ENCODE results near the gene MGAT4C. TPM values are rescaled to one million over a fixed set of nuclear protein-coding genes. Genes with fewer than 3 reads are reported as not detected.

The MGAT4C gene
- total RNA-seq, 1 donor from 2014 or later, result under 0.01 TPM

DNA sequence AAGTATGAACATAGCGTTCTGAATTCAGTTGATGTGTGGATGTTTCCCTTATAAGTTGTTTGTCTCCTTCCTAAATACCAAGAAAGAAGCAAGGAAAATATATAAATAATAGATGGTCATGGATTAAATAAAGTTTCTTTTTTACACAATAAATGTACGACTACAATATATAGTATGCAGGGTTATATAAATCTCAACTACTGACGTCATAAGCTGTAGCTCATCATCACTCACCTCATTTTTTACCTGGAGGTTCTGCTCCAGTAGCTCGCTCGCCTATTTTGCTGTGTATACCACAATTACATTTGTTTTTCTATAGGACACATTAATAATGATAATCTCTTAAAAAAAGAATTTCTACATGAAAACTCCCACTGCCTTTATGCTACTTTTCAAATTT, 272.6 kb downstream of the MGAT4C start:
- intact Hi-C loops (cut with micrococcal nuclease), result no loop called here
- no peaks in the 10 kb centered on the region for H3K4me1 Mint-ChIP-seq (ENCODE audit: low read depth)
- no peak for DNase-seq (ENCODE audit: low spot score)
- H3K36me3 Mint-ChIP-seq (ENCODE audit: low read depth), result no peaks in the 10 kb centered on the region
- H3K27ac Mint-ChIP-seq, result no peak overlapping the region
- no peaks in the 10 kb centered on the region for H3K27me3 Mint-ChIP-seq (ENCODE audit: insufficient read depth)
- H3K9me3 Mint-ChIP-seq, result no peaks in the 10 kb centered on the region
- H3K4me3 Mint-ChIP-seq, result no peak overlapping the region

DNA sequence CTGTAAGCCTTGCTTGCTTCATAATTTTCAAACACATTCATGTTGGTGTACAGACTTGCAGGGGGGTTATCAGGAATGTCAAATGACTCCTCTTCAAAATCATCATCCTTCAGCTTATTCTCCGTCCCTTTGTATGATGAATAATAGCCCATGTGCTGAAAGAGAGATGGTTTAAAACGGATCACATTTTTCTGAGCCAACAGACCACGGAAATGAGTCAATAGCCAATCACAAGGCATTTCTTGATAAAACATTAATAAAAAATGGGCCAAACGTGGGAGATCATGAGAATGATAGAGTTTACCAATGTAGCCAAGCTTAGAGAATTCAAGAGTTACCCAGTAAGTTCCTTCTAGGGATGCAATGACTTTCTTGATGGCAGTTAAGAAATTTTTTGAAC, 276.6 kb downstream of the MGAT4C start:
- no peaks in the 10 kb centered on the region for H3K9me3 Mint-ChIP-seq
- H3K27ac Mint-ChIP-seq, result no peak overlapping the region
- DNase-seq (ENCODE audit: low spot score), result no peak
- intact Hi-C loops (cut with micrococcal nuclease), result no loop called here
- no peaks in the 10 kb centered on the region for H3K4me1 Mint-ChIP-seq (ENCODE audit: low read depth)
- H3K27me3 Mint-ChIP-seq (ENCODE audit: insufficient read depth), result no peaks in the 10 kb centered on the region
- no peak overlapping the region for H3K4me3 Mint-ChIP-seq
- no peaks in the 10 kb centered on the region for H3K36me3 Mint-ChIP-seq (ENCODE audit: low read depth)

DNA sequence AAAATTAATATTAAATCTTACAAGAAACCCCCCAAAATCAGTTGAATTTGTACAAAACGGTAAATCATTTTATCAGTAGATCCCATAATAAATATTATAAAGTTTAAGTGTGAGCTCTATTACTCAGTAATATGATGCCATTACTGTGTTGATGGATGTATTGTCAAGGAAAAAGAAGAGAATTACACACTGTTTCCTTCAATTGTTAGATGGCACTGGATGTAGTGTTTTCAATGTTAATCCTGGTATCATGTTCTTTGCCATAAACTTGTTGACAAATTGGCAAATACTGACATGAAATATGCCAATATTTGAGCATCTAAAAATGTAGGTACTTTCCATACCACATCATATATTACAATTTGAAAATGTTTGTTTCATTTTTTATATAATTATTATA, 280.5 kb downstream of the MGAT4C start:
- H3K4me3 Mint-ChIP-seq, result no peak overlapping the region
- no peaks in the 10 kb centered on the region for H3K9me3 Mint-ChIP-seq
- intact Hi-C loops (cut with micrococcal nuclease), result no loop called here

DNA sequence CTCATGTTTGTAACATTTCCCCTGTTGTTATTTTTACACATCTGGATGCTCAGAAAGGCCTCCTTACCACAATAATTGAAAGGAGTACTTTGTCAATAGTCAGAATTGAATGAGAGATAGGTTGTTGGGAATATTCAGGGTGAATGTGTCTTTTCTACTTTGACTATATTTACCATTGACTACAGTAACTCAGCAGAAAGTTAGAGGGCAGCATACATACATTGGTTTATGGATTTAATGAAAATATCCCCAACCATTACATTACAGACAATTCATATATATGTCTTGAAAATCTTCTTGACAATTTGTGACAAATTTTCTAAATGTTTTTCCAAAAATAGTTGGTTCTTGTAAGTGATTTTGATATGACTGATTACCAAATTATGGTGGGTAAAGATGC, 284.4 kb downstream of the MGAT4C start:
- no peak for DNase-seq (ENCODE audit: low spot score)
- no peak overlapping the region for H3K4me3 Mint-ChIP-seq
- H3K27me3 Mint-ChIP-seq (ENCODE audit: insufficient read depth), result no peaks in the 10 kb centered on the region
- H3K9me3 Mint-ChIP-seq, result no peaks in the 10 kb centered on the region
- intact Hi-C loops (cut with micrococcal nuclease), result no loop called here
- no peaks in the 10 kb centered on the region for H3K36me3 Mint-ChIP-seq (ENCODE audit: low read depth)
- no peaks in the 10 kb centered on the region for H3K4me1 Mint-ChIP-seq (ENCODE audit: low read depth)
- H3K27ac Mint-ChIP-seq, result no peak overlapping the region

More for the DNA sequence above, 280.5 kb downstream of the MGAT4C start:
- no peak for DNase-seq (ENCODE audit: low spot score)
- Mint-ChIP-seq H3K36me3 (ENCODE audit: low read depth) (no peaks in the 10 kb centered on the region), H3K4me1 (ENCODE audit: low read depth) (no peaks in the 10 kb centered on the region), H3K27ac (no peak overlapping the region), H3K27me3 (ENCODE audit: insufficient read depth) (no peaks in the 10 kb centered on the region)

- no peak for DNase-seq (ENCODE audit: low spot score)
- Mint-ChIP-seq H3K27ac (no peak overlapping the region), H3K9me3 (no peaks in the 10 kb centered on the region), H3K36me3 (ENCODE audit: low read depth) (no peaks in the 10 kb centered on the region), H3K27me3 (ENCODE audit: insufficient read depth) (no peaks in the 10 kb centered on the region), H3K4me1 (ENCODE audit: low read depth) (no peaks in the 10 kb centered on the region), H3K4me3 (no peak overlapping the region)
- intact Hi-C loops (cut with micrococcal nuclease), result no loop called here
Measured at GRCh38 chr12:85968606-85969005, 287.6 kb downstream of the MGAT4C start.

GRCh38 chr12:85963326-85963725, 292.9 kb downstream of the MGAT4C start:
- no peaks in the 10 kb centered on the region for H3K27me3 Mint-ChIP-seq (ENCODE audit: insufficient read depth)
- no peak for DNase-seq (ENCODE audit: low spot score)
- H3K9me3 Mint-ChIP-seq, result no peaks in the 10 kb centered on the region
- no peak overlapping the region for H3K4me3 Mint-ChIP-seq
- no peaks in the 10 kb centered on the region for H3K36me3 Mint-ChIP-seq (ENCODE audit: low read depth)
- intact Hi-C loops (cut with micrococcal nuclease), result no loop called here
- no peaks in the 10 kb centered on the region for H3K4me1 Mint-ChIP-seq (ENCODE audit: low read depth)
- no peak overlapping the region for H3K27ac Mint-ChIP-seq

- intact Hi-C loops (cut with micrococcal nuclease), result no loop called here
- no peaks in the 10 kb centered on the region for H3K27me3 Mint-ChIP-seq (ENCODE audit: insufficient read depth)
Measured at GRCh38 chr12:85956081-85956480, 300.1 kb downstream of the MGAT4C start.

GRCh38 chr12:85955127-85955526, 301.1 kb downstream of the MGAT4C start:
- Mint-ChIP-seq H3K4me1 (ENCODE audit: low read depth) (no peaks in the 10 kb centered on the region), H3K4me3 (no peak overlapping the region), H3K36me3 (ENCODE audit: low read depth) (no peaks in the 10 kb centered on the region), H3K9me3 (no peaks in the 10 kb centered on the region), H3K27me3 (ENCODE audit: insufficient read depth) (no peaks in the 10 kb centered on the region), H3K27ac (no peak overlapping the region)
- intact Hi-C loops (cut with micrococcal nuclease), result no loop called here
- DNase-seq (ENCODE audit: low spot score), result no peak

More at GRCh38 chr12:85956081-85956480, 300.1 kb downstream of the MGAT4C start:
- H3K27ac Mint-ChIP-seq, result no peak overlapping the region
- H3K9me3 Mint-ChIP-seq, result no peaks in the 10 kb centered on the region
- no peaks in the 10 kb centered on the region for H3K36me3 Mint-ChIP-seq (ENCODE audit: low read depth)
- H3K4me3 Mint-ChIP-seq, result no peak overlapping the region
- no peak for DNase-seq (ENCODE audit: low spot score)
- no peaks in the 10 kb centered on the region for H3K4me1 Mint-ChIP-seq (ENCODE audit: low read depth)

GRCh38 chr12:85951823-85952222, 304.4 kb downstream of the MGAT4C start:
- no peaks in the 10 kb centered on the region for H3K36me3 Mint-ChIP-seq (ENCODE audit: low read depth)
- intact Hi-C loops (cut with micrococcal nuclease), result no loop called here
- H3K9me3 Mint-ChIP-seq, result no peaks in the 10 kb centered on the region
- H3K27ac Mint-ChIP-seq, result no peak overlapping the region
- H3K27me3 Mint-ChIP-seq (ENCODE audit: insufficient read depth), result no peaks in the 10 kb centered on the region
- no peak for DNase-seq (ENCODE audit: low spot score)
- H3K4me1 Mint-ChIP-seq (ENCODE audit: low read depth), result no peaks in the 10 kb centered on the region
- no peak overlapping the region for H3K4me3 Mint-ChIP-seq

DNA sequence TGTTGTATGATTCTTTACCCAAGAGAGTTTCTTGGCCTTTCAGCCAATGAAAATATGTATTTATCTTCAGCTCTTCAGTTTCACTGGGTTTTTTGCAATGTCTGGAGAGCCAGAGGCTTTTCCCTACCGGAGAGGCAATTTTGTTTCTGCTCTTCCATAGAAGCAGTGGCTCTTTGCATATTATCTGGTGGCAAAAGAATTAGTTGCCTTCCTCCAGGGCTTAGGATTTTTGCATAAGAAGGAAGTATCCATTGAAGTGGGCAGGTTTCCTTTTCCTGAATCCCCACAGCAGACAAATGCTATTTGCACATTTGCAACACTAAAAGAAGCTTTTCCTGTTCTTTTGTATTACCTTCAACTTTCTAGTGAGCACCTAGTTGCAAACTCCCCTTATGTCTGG, 306.9 kb downstream of the MGAT4C start:
- Mint-ChIP-seq H3K4me1 (ENCODE audit: low read depth) (no peaks in the 10 kb centered on the region), H3K27ac (no peak overlapping the region), H3K27me3 (ENCODE audit: insufficient read depth) (no peaks in the 10 kb centered on the region), H3K9me3 (peaks cover 4% of the 10 kb centered on the region), H3K36me3 (ENCODE audit: low read depth) (no peaks in the 10 kb centered on the region), H3K4me3 (no peak overlapping the region)
- DNase-seq (ENCODE audit: low spot score), result no peak
- intact Hi-C loops (cut with micrococcal nuclease), result no loop called here

GRCh38 chr12:85948340-85948739, 307.9 kb downstream of the MGAT4C start:
- Mint-ChIP-seq H3K27ac (no peak overlapping the region), H3K4me1 (ENCODE audit: low read depth) (no peaks in the 10 kb centered on the region), H3K27me3 (ENCODE audit: insufficient read depth) (no peaks in the 10 kb centered on the region), H3K36me3 (ENCODE audit: low read depth) (no peaks in the 10 kb centered on the region), H3K9me3 (peaks cover 4% of the 10 kb centered on the region), H3K4me3 (no peak overlapping the region)
- intact Hi-C loops (cut with micrococcal nuclease), result no loop called here
- DNase-seq (ENCODE audit: low spot score), result no peak

DNA sequence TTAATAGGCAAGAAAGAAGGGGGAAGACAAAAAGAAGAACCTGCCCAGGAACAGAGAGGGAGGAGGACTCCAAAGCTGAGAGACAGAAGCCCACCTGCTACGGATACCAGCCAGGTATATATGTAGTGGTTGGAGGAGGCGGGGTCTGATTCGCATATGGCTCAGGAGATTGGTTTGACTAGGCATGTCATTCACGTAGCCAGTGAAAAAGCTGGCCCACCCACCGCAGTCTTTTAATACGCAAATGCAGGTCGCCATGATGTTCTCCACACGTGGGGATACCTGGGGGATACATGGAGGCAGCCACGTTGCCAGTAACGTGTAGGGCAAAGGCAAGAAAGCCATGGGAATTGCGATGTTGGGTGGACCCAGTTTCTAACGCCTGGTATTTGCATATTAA, 308.9 kb downstream of the MGAT4C start:
- no peaks in the 10 kb centered on the region for H3K4me1 Mint-ChIP-seq (ENCODE audit: low read depth)
- intact Hi-C loops (cut with micrococcal nuclease), result no loop called here
- H3K27me3 Mint-ChIP-seq (ENCODE audit: insufficient read depth), result no peaks in the 10 kb centered on the region
- DNase-seq (ENCODE audit: low spot score), result no peak
- H3K36me3 Mint-ChIP-seq (ENCODE audit: low read depth), result no peaks in the 10 kb centered on the region
- H3K27ac Mint-ChIP-seq, result no peak overlapping the region
- H3K9me3 Mint-ChIP-seq, result peaks cover 4% of the 10 kb centered on the region
- no peak overlapping the region for H3K4me3 Mint-ChIP-seq

- H3K36me3 Mint-ChIP-seq (ENCODE audit: low read depth), result no peaks in the 10 kb centered on the region
- no peaks in the 10 kb centered on the region for H3K4me1 Mint-ChIP-seq (ENCODE audit: low read depth)
- intact Hi-C loops (cut with micrococcal nuclease), result no loop called here
- H3K4me3 Mint-ChIP-seq, result no peak overlapping the region
- no peaks in the 10 kb centered on the region for H3K27me3 Mint-ChIP-seq (ENCODE audit: insufficient read depth)
- no peak overlapping the region for H3K27ac Mint-ChIP-seq
- DNase-seq (ENCODE audit: low spot score), result no peak
- H3K9me3 Mint-ChIP-seq, result peaks cover 4% of the 10 kb centered on the region
Measured at GRCh38 chr12:85946375-85946774, 309.8 kb downstream of the MGAT4C start.

- H3K36me3 Mint-ChIP-seq (ENCODE audit: low read depth), result no peaks in the 10 kb centered on the region
- H3K27ac Mint-ChIP-seq, result no peak overlapping the region
- H3K27me3 Mint-ChIP-seq (ENCODE audit: insufficient read depth), result no peaks in the 10 kb centered on the region
- DNase-seq (ENCODE audit: low spot score), result no peak
- no peaks in the 10 kb centered on the region for H3K9me3 Mint-ChIP-seq
- intact Hi-C loops (cut with micrococcal nuclease), result no loop called here
- no peak overlapping the region for H3K4me3 Mint-ChIP-seq
- H3K4me1 Mint-ChIP-seq (ENCODE audit: low read depth), result no peaks in the 10 kb centered on the region
Measured at GRCh38 chr12:85927166-85927565, 329.0 kb downstream of the MGAT4C start.

Data from activated T-helper 1 cell treated with anti-CD3 and anti-CD28 coated beads, Interleukin-12 subunit alpha, Interleukin-12 subunit beta, Interleukin-2, Interleukin-4 antibody, amounts not matched to agents 30 ng/mL and 10 ng/mL and 1 ng/mL, durations not matched to agents 14 hours and 24 hours and 36 hours (primary cell).